HG02938 (cell line): ENCODE data around the gene HAUS8.

Experiments
- ATAC-seq: cut with Tn5 transposase; IDR thresholded peaks from one replicate; pipeline ENCODE4 v1.9.1; 2021; ENCODE audit warnings: mild to moderate bottlenecking, moderate library complexity; ENCODE audit not compliant: unreplicated experiment

The HAUS8 gene

GRCh38 chr19:17077447-17078028 is 2.3 kb upstream of the HAUS8 start:
- ATAC-seq, result no peak

GRCh38 chr19:17076543-17076991 is 1.3 kb upstream of the HAUS8 start:
- no peak for ATAC-seq

- ATAC-seq, result no peak
Observed at GRCh38 chr19:17075864-17076542, 751 bp upstream of the HAUS8 start.

- no peak for ATAC-seq
Observed at GRCh38 chr19:17074634-17075034, 618 bp downstream of the HAUS8 start.

- no peak for ATAC-seq
Observed at GRCh38 chr19:17073869-17074633, 1.2 kb downstream of the HAUS8 start.

GRCh38 chr19:17070912-17071311 is 4.3 kb downstream of the HAUS8 start:
- ATAC-seq, result no peak

- ATAC-seq, result no peak
Observed at GRCh38 chr19:17070421-17070820, 4.8 kb downstream of the HAUS8 start.

GRCh38 chr19:17069193-17069592 is 6.1 kb downstream of the HAUS8 start:
- ATAC-seq, result no peak

- no peak for ATAC-seq
Observed at GRCh38 chr19:17063428-17063827, 11.8 kb downstream of the HAUS8 start.

- ATAC-seq, result no peak
Observed at GRCh38 chr19:17061691-17062090, 13.6 kb downstream of the HAUS8 start.

- ATAC-seq, result no peak
Observed at GRCh38 chr19:17061205-17061604, 14.0 kb downstream of the HAUS8 start.

- no peak for ATAC-seq
Observed at GRCh38 chr19:17060802-17061201, 14.4 kb downstream of the HAUS8 start.

- no peak for ATAC-seq
Observed at GRCh38 chr19:17058236-17058635, 17.0 kb downstream of the HAUS8 start.

- no peak for ATAC-seq
Observed at GRCh38 chr19:17055636-17056035, 19.6 kb downstream of the HAUS8 start.

- no peak for ATAC-seq
Observed at GRCh38 chr19:17054746-17055145, 20.5 kb downstream of the HAUS8 start.

GRCh38 chr19:17052439-17052838 is 22.8 kb downstream of the HAUS8 start:
- ATAC-seq, result no peak

- ATAC-seq, result no peak
Observed at GRCh38 chr19:17049711-17050280, 25.5 kb downstream of the HAUS8 start.

- ATAC-seq, result no peak
Observed at GRCh38 chr19:17048885-17049453, 26.3 kb downstream of the HAUS8 start.

GRCh38 chr19:17045907-17046502 is 29.2 kb downstream of the HAUS8 start:
- ATAC-seq, result no peak

GRCh38 chr19:17043744-17044143 is 31.5 kb downstream of the HAUS8 start:
- no peak for ATAC-seq

- ATAC-seq, result no peak
Observed at GRCh38 chr19:17041976-17042375, 33.3 kb downstream of the HAUS8 start.
